NOMO-1 treated with dmso at 0.1 percent for 144 hours (cell line): ENCODE data around the gene RAB31.

Source experiments
- DNase-seq: peaks from one replicate; lab custom pipeline; 2025; ENCODE audit not compliant: unreplicated experiment; lab: John Stamatoyannopoulos, UW

The RAB31 gene

DNA sequence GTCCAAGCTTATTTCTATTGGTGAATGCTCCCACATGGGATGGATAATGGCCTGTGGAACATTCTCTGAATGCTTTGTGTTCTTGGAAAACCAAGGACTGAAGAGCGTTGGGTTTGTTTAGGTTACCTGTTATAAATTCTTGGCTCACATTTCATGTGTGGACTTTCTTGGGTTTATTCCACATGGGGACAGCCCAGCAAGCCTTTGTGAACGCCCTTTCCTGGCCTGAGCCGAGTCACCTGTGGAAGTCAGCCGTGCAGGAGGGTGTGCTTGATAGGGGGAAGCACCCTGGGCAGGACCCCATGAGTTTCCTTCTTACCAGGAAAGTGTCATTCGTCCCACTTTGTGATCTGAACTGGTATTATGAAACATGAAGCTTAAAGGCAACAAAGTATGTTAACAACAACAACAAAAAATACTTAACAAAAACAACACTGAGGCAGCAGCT, 4.1 kb downstream of the RAB31 start:
- DNase-seq = no peak

DNA sequence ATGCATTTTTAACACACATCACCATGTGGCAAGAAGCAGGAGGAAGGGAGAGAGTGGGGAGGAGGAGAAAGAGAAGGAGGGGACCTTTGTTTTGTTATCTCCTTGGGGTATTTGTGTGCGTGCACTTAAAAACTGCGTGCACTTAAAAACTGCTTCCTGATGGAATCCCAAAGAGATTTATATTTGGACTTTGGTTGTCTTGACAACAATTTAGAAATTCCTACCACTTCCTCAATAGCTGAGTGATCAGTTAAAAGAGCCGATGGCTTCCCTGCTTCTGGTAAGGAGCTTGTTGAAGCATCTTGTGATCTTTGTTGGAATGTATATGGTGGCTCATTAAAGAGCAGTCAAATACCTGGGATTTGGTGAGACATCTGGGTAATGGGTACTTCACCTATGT, 4.5 kb downstream of the RAB31 start:
- DNase-seq = no peak

DNA sequence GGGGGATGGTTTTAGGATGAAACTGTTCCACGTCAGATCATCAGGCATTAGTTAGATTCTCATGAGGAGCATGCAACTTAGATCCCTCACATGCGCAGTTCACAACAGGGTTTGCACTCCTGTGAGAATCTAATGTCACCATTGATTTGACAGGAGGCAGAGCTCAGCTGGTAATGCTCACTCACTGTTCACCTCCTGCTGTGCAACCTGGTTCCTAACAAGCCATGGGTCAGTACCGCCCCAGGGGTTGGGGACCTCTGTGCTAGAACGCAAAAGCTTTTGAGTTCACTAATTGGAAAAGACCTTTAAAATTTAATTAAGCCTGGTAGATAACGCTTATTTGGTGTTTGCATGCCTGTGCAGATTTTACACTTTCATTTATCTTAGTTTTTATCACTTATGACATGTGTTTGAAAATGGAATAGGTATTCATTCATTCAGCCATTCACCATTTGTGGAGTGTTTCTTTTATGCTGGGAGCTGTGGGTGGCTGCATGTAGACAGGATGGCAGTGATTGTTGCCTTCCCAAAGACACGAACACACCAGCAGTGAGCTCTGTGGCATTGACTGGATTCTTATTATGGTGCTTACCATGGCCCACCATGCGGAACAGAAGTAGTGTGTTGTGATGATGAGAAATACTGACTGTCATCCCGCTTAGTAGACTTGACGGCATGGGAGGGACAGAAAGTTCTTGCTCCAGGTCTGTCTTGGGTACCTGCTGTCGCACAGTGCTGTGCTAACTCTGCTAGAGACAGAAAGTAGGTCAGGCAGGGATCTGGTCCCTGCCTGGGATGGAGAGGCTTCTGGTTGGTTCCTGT, 6.4 kb downstream of the RAB31 start:
- DNase-seq = no peak

DNA sequence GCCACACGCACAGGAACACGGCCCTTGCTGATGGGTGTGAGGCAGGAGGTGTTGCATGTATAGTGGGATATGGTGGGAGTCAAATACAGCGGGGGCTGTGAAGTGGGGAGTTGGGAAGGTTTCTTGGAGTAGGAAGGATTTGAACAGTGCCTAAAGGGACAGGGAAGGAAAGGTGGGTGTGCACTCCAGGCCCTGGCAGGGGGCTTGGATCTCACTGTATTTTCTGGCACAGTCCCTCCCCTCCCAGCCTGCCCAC, 6.9 kb downstream of the RAB31 start:
- DNase-seq = no peak

DNA sequence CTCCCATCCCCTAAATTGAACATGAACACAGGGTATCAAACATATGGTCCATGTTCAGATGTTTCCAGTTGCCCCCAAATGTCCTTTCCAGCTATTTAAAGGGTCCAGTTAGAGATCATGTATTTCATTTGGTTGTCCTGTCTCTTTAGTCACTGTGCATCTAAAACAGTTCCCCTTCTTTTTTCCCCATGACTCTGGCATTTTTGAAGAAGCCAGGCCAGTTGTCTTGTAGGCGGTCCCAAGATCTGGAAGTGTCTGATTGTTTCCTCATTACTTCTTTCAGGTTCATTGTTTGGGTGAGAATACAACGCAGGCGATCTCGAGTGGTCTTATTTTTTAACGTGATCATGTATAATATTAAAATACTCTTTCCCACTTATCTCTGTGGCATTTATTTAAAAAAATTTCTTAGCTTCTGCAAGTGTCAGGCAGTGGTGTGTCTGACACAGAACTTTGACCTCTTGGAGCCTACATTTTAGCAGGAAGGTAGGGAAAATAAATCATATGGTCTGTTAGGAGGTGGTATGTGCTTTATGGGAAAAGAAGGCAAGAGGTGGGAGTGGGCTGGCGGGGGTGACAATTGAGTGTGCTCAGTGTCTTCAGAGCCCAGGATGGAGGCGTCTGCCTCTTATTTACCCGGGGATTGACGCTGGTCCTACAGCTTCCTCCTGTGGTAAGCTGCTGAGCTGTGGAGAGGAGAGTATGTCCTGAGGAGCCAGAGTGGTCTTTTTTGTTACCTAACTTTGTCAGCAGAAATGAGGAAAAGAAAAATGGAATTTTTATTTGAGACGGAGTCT, 8.1 kb downstream of the RAB31 start:
- DNase-seq = no peak

DNA sequence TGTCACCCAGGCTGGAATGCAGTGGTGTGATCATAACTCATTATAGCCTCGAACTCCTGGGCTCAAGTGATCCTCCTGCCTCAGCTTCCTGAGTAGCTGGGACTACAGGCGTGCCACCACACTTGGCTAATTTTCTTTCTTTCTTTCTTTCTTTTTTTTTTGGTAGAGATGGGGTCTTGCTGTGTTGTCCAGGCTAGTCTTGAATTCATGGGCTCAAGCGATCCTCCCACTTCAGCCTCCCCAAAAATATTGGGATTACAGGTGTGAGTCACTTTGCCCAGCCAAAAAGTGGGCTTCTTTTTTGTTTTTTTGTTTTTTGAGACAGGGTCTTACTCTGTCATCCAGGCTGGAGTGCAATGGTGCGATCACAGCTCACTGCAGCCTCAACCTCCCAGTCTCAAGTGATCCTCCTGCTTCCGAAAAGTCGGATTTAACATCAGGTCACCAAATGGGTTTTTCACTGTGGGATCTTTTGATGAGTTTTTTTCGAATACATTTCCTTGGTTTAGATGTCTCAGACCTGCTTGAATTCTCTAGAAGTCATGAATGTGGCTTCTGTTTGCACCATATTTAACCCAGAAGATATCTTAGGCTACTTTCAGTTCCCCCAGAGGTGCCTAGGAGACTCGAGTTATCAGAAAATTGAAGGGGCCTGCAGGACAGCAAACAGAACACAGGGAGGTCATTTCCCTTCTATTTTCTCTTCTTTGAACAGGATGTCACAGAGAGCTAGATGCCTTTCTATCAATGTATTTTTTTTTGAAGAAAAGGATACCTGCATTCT, 8.9 kb downstream of the RAB31 start:
- peak; percentile 53 for DNase-seq

DNA sequence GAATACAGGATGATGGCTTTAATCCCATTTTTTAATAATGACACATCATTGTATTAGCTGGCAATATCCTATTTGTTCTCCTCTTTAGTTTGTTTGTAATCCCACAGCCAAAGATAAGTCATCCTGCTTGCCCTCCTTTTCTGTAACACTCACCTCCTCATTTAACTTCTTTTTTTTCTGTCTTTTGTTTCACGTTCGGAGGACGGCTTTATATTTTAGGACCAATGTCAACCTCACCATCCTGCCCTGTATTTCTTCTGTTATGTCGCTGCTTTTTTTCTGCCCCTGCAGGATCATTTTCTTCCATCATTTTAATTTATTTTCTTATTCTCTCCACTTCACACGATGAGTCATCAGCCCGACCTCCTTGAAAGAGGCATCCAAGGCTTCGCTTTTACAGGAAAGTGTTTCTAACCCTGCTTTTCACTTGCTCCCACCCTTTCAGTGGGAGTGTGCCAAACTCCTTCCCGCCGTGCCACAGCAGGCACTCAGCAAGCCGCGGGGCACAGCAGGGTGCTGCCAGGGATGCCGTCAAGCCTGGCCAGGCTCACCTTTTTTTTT, 11.4 kb downstream of the RAB31 start:
- no peak for DNase-seq

DNA sequence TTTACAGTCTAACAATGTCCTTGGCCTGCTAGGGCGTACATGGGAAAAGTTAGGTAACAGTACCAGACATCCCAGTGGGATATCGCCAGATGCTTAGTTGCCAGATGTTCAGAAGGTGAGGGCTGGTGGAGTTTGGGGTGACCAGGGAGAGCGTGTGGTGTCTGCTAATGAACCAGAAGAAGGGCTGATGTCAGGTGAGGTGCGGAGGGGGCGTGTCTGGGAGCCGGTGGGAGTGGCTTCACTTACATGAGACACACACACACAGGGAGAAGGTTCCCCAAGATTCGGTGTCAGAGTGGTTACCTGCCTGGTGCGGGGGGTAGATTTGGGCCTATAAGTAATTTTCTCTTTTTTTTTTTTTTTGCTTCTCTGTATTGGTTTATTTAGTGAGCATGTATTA, 12.2 kb downstream of the RAB31 start:
- DNase-seq = no peak

DNA sequence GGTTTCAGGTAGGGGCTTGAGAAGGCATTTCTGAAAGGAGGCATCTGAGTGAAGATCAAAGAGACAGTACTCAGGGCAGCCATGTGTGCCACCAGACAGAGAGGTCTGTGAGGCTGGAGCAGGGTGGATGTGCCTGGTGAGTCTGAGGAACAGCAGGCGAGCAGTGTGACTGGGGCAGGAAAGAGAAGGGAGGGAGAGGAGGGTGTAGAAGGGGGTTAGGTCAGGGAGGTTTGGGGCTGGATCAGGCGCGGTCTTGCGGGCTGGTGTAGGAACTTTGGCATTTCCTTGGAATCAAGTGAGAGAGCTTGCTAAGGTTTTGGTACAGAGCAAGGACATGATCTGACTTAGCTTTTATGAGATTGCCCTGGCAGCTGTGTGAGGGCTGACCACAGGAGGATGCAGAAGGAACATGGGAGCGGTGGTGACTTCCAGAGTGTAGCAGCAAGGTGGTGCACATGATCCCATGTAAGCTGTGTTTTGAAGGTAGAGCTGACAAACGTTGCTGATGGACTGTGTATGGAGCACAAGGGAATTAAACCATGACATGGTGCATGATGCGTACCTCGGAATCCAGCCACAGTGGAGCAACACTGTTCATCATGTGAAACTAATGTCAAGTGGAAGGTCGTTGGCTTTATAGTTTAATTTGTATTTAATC, 13.9 kb downstream of the RAB31 start:
- no peak for DNase-seq

DNA sequence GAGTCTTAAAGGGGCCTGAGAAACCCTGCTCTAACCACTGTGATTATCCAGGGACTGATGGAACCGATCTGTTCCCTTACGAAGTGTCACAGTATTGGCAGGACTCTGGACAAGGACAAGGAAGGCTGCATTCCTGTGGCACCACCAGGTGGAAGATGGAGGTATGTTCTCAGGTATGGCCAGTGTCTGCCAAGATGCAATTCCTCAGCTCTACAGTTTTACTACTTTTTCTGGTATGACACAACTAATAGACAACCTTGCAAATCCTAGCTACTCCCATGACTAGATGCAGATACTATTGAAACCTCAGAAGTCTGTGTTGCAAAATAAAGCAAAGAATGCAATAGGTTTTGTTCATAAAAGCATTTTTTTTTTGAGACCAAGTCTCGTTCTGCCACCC, 14.6 kb downstream of the RAB31 start:
- no peak for DNase-seq

DNA sequence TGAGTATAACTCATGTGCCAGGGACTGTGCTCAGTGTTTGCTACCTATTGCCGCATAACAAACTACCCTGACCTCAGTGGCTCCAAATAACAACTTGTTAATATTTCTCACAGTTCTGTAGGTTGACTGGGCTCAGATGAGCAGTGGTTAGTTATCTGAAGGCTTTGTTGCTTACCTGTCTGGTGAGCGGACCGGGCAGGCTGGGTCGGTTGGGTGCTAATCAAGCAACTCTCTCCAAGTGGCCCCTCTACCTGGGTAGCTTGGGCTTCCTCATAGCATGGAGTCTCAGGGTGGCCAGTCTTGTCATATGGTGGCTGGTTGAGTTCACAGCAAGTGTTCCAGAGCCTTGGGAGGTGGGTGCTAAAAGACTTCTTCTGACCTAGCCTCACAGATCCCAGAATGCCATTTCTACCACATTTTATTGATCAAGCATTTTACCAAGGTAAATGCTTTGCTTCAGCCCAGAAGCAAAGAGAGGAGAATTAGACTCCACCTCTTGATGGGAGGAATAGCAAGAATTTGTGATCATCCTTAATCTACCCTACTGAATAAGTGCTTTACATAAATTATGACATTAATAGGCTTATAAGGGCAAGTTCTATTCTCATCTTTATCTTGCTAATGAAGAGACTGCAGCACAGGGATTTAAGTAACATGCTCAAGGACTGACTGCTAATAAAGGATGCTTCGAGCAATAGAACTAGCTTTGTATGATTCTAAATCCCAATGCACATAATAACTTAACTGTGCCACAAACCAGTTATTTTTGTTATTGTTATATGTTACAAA, 16.9 kb downstream of the RAB31 start:
- no peak for DNase-seq

DNA sequence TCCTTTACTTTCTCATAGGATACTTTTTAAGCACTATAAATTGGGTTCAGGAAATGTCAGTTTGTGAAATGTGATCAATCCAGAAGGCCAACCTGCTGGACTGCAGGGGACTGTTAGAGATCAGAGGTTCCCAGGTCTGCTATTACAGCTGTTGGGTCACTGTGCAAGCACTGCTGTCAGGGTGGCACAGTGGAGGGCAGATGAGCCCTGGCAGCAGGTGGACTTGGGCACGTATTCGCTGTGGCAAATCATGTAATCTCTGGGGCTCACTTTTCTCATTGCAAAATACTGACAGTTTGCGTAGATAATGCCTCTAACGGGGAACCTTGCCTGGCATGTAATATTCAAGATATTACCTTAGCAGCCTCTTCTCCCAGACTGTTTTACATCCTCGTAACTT, 18.1 kb downstream of the RAB31 start:
- no peak for DNase-seq

DNA sequence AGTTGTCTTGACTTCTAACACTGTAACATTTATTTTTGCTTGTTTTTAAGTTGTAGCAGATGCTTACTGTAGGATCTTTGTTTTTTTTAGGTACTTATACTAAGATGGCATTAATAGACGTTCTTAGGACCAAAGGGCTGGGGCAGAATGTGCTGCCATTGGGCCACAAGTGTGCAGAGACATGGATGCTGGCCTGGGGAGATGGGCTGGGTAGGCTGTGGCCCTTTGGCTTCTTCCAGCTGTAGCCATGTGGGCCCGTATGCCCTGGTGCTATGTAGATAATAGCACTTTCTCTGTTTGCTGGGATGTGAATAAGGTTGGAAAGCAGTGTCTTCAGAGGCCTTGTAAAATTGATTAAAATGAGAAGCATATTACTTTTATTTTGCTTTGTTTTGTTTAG, 18.8 kb downstream of the RAB31 start:
- DNase-seq = no peak

DNA sequence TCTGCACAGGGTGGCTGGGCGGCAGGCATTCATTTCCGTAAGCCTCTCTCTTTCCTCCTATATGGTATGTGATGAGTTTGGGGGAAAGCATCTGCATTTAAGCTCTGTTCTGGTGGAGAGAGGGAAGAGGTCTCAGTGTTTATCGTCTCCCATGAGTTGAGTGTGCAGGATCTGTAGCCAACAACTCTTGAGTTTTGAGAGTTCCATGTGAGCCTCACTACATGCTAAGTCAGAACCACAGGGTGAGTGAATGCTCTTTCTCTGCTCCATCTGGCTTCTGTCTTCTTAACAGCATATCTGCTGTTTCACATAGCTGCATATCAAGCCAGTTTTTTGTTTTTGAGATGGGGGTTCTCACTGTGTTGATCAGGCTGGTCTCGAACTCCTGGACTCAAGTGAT, 22.7 kb downstream of the RAB31 start:
- DNase-seq = no peak

DNA sequence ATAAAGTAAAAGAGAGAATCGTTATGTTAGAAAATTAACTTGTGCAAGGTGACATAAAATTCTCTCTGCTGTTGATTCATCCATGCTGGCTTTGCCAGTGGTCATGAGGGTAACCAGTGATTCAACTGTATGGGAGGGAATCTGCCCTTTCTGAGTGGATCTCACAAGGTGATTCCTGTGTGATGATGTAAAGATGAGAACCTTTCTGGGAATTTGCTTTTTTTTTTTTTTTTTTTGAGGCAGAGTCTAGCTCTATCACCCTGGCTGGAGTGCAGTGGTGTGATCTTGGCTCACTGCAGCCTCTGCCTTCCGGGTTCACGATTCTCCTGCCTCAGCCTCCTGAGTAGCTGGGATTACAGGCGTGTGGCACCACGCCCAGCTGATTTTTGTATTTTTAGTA, 23.3 kb downstream of the RAB31 start:
- no peak for DNase-seq

DNA sequence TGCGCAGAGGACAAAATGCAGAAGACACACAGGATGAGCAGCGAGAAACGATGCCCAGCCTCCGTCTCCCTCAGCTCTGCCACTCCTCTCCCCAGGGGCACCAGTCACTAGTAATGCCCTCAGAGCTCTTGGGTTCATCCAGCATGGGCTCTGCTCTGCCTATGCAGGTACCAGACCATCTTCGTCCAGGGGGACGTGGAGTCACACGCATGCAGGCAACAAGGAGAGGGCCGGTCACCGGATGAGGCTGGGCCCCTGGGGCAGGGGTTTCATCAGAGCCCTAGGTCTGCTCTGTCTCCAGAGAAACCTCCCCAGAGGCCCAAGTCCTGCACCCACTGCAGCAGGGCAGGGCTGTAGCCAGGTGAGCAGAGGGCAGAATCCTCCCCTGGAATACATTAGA, 23.9 kb downstream of the RAB31 start:
- DNase-seq = no peak

DNA sequence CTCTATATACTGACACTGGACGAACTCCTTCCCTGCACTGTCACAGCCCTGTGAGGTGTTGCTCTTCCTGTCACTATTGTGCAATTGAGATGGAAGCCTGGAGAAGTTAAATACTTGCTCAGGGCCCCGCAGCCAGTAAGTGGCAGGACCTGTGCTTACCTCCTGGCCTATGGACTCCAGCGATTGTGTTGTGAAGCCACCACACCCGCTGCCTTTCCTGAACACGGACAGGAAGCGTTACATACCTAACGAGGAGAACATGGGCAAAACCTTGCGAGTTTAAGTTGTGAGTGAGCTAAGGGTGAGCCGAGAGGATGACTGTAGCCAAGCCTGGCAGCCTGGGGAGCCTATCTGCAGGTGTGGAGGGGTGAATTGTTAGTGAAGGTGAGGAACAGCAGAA, 26.1 kb downstream of the RAB31 start:
- no peak for DNase-seq

DNA sequence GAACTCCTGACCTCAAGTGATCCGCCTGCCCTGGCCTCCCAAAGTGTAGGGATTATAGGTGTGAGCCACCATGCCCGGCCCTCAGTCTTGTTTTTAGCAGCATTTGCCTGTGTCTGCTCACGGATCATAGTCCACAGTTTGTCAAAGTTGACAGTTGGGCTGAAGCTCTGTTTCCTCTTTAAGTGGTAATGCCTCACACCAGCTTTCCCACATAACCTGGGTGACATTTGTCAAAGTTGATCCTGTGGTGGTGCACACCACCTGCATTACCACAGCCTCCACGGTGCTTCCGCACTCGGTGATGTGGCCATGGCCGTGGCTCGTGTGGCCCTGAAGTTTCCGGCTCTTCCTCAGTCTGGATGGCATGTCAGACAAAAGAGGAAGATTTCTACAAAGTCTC, 27.1 kb downstream of the RAB31 start:
- peak; percentile 63 for DNase-seq

DNA sequence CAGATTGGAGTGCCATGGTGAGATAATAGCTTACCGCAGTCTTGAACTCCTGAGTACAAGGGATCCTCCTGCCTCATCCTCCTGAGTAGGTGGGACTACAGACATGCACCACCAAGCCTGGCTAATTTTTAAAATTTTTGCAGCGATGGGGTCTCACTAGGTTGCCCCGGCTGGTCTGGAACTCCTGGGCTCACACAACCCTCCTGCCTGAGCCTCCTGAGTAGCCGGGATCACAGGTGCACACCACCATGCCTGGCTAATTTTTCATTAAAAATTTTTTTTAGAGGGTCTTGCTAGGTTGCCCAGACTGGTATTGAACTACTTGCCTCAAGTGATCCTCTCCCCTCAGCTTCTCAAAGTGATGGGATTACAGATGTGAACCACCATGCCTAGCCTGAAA, 27.8 kb downstream of the RAB31 start:
- no peak for DNase-seq

DNA sequence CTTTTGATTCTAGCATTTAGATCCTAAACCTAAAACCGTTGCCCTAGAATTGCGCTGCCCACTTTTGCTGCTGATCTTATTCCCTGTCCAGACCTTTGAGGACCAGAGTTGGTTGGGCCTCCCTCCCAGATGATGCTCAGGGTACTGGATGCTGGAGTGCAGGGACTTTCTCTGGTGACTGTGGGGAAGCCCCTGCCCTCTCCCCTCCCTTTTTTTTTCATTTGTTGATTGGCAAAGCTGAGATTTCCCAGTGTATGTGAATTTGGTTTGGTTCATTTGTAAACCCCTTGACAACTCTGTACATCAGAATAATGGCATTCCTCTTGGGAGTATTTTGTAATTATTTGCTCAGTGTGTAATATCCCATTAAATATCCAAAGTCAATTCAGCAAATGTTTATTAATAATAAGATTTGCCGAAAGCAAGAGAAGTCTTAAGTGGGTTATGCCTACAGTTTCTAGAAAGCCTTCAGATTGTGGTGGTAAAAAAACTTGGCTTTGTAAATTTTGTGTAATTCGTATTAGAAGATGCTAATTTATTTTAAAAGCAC, 28.3 kb downstream of the RAB31 start:
- DNase-seq = no peak
